Activated CD4-positive, alpha-beta T cell treated with anti-CD3 and anti-CD28 coated beads, Interleukin-2, amount 50 U/mL, for 4 hours (primary cell): Measurements from ENCODE around the gene EEF1E1.

ENCODE experiments used
- DNase-seq, 2 experiments: peaks; one replicate each; pipeline ENCODE4 v3.0.0-alpha.2; 2020

EEF1E1 gene

DNA sequence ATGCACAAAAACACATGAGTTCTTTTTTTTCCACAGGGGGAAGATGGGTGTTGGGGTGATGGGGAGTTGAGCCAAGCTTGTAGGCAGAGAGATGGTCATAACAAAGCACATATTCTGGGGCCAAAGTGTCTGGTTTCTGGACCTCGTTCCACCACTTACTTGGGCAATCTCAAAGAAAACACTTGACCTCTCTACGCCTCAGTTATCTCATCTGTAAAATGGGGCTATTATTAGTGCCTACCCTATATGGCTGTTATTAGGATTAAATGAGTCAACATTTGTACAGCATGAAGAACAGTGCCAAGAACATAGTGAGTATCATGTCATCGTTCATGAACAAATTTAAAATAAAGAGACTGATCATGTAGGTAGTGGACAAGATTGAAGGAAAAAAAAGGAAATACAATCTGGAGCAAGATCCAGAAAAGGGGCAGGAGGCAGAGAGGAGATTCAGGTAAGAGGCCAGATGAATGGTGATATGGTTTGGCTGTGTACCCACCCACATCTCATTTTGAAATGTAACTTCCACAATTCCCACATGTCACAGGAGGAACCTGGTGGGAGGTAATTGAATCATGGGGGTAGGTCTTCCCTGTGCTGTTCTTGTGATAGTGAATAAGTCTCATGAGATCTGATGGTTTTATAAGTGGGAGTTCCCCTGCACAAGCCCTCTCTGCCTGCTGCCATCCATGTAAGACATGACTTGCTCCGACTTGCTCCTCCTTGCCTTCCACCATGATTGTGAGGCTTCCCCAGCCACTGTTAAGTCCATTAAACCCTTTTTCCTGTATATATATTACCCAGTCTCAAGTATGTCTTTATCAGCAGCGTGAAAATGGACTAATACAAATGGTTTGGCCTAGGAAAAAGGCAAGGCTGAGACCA is 14.2 kb downstream of the EEF1E1 start:
- DNase-seq = no peak

- DNase-seq = no peak
Measured at GRCh38 chr6:8086755-8087306, 15.5 kb downstream of the EEF1E1 start.

GRCh38 chr6:8085053-8085511 is 17.3 kb downstream of the EEF1E1 start:
- DNase-seq = no peak

DNA sequence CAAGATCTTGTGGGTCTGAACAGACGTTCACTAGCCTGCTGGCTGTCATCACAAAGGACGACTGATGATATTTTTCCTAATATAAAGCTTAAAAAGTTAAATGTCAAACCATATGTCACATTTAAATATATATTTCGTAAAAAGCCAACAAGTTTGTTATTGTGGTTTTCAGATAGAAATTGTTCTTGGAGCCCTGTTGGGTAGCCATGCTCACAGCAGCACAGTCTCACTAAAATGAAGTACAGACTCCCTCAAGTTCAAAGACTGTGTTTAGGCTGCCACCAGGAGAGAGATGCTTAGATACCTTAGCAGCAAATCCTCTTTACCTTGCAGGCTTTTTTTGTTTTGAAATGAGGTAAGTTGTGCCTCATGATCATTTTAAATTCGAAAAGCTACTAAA is 17.8 kb downstream of the EEF1E1 start:
- DNase-seq = no peak

DNA sequence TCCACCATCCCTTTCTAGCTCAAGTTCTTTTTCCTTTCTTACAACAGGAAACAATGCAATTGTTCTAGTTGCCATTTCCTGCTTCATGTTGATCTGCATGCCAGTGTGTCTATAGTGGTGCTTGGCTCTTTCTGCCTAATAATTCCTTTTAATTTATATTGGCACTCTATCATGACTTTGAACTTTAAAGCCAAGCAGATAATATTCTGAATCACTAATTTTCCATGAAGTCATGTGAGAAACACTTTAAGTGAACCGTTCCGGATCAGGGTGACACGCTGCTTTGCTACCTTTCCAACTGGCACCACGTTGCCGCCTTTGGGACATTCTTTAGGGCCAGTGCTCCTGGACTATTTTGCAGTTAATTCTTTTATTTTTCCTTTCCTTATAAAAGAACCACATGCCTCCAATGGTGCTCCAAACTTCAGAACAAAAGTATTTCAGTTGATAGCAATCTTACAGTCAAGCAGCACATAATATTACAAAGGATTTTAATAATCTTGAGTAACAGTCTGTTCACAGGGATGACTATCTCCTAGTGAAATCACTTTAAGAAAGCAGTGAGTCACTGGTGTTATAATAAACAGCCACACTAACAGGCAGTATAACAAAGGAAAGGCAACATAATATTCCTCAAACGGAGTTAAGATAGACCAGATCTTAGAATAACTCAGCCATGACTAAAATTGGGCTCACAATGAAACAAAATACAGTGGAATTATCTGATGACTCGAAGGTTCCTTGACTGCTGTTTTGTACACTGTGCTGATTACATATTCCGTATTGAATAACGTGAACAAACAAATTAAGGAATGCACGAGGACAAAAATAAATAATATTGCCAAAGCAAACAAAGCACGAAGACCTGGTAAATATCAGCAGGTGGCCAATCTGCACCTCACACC is 19.1 kb downstream of the EEF1E1 start:
- no peak for DNase-seq

GRCh38 chr6:8082572-8082953 is 19.8 kb downstream of the EEF1E1 start:
- DNase-seq = no peak

DNA sequence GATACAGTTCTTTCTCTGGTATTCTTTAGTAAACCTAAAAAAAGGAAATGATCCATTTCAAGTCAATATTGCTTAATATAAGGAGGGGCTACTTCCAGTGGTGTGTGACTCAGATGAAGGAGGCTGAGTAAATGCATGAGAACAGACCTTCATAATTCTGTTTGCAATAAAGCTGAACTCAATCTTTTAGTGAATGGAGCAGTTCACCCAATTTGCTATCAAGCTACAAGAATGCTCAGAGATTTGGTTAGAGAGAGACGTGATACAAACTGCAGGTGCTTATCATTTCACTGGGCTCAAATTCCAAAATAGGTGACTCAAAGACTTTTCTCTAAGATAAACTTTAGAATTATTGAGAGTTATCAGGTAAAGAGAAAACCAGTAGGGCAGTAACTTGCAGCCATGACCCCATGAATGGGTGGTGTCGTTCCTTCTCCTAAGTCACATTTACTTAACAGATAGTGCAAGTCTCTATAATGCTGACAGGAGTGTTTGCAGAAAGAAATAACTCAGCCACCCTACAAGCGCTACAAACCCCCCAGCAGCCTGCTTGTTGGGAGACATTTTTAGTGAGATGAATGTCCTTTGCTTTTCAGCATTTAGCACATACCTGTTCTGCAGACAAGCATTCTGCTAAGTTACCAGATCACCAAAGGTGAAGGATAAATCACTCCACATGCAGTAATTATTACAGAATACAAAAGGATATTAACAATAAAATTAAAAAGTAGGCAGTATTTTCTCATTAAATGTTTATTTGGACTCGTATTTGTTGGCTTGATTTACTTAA is 21.8 kb downstream of the EEF1E1 start:
- DNase-seq = no peak

DNA sequence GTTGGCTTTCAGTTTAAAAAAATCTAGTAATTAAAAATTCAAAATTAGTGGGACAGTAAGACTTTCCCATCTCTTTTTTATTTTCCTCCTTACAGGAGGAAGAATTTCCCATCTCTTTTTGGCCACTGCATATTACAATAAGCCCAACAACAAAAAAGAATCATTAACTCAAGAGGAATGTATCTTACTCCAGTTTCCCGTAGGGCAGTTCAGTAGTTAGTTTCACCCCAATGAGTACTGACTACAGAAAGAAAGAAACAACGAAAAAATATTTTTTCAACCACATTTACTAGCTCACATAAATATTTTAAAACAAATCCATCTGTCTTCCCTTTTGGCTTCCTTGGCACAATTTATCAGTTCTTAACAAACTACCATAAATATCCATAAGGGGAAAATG is 23.2 kb downstream of the EEF1E1 start:
- DNase-seq = no peak

DNA sequence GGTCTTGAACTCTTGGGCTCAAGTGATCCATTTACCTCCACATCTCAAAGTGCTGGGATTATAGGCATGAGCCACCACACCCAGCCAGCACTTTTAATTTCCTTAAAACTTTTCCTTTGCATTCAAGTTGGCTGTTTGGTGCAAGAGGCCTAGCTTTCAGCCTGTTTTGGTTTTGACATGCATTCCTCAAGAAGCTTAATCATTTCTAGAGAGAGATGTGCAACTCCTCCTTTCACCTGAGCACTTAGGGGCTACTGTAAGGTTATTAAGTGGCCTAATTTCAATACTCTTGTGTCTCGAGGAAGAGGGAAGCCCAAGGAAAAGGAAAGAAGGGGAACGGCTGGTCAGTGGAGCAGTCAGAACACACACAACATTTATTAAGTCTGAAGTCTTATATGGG is 24.4 kb downstream of the EEF1E1 start:
- no peak for DNase-seq

DNA sequence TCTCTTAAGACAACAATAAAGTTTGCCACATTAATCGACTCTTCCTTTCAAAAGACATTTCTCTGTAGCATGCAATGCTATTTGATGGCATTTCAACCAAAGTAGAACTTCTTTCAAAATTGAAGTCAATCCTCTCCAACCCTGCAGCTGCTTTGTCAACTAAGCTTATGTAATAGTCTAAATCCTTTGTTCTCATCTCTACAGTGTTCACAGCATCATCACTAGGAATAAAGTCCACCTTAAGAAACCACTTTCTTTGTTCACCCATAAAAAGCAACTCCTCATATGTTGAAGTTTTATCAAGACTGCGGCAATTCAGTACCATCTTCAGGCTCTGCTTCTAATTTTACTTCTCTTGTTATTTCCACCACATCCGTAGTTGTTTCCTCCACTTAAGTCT is 26.6 kb downstream of the EEF1E1 start:
- DNase-seq = no peak

GRCh38 chr6:8075185-8075584 is 27.2 kb downstream of the EEF1E1 start:
- DNase-seq = no peak

DNA sequence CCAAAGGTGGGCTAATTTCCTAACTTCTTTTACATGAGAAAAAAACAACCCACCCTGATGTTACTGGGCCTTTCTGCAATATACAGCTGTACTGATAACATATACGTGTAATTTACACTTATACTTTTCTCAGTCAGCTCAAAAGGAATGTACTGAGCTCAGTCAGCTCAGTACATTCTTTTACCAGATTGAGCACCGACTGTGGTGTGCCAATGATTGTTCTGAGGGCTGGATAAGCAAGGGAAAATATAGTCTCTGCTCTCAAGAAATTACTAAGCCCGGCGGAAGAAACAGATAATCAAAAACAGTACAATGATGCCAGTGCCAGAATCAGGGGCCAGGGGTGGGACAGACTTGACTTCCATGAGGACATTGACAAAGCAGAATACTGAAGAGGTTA is 28.1 kb downstream of the EEF1E1 start:
- no peak for DNase-seq

DNA sequence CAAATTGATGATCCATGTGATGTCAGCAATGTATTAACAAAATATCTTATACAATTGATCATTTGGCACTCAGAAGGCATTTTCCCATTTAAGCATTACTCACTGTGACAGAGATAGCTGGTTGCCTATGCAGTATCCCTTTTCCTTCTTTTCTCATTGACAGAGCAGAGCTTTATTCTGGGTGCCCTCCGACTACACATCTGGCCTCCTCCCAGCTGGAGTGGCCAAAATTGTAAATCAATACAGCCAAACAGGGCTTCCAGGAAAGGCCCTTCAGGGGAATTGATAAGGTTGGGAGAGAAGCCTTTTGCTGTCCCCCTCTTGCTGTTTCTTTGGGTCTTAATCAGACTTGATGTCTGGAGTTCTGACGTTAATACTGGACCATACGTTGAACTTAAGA is 28.6 kb downstream of the EEF1E1 start:
- no peak for DNase-seq

GRCh38 chr6:8070718-8071117 is 31.6 kb downstream of the EEF1E1 start:
- DNase-seq = no peak

GRCh38 chr6:8069631-8070284 is 32.6 kb downstream of the EEF1E1 start:
- no peak for DNase-seq

GRCh38 chr6:8069151-8069550 is 33.2 kb downstream of the EEF1E1 start:
- no peak for DNase-seq

- DNase-seq = no peak
Measured at GRCh38 chr6:8066108-8066507, 36.2 kb downstream of the EEF1E1 start.

- peak in 1 of 2 experiments; percentile 3 for DNase-seq
Measured at GRCh38 chr6:8065519-8065911, 36.8 kb downstream of the EEF1E1 start.

- DNase-seq = no peak
Measured at GRCh38 chr6:8064638-8065518, 37.5 kb downstream of the EEF1E1 start.

GRCh38 chr6:8063761-8064637 is 38.3 kb downstream of the EEF1E1 start, which contains the start of gene BLOC1S5:
TSS of gene BLOC1S5 (minus strand) at chr6:8064389. CDS start at chr6:8064376, 13 bp downstream.
- peak; percentile 96 for DNase-seq
